MM.1S (cell line): Measurements from ENCODE around the gene TRAPPC3.

Source experiments
- DNase-seq: peaks from one replicate; pipeline ENCODE4 v3.0.0-alpha.2; 2015
- H2AFZ ChIP-seq: fragments of 300-600 bp; sonication (generic); 2 replicates; pipeline ENCODE4 v1.6.0; 2016; ENCODE audit warnings: antibody characterized with exemption, low read length
- H3F3A ChIP-seq: fragments of 300-600 bp; sonication (generic); 2 replicates; pipeline ENCODE4 v1.6.1; 2016; ENCODE audit warnings: mild to moderate bottlenecking, antibody characterized with exemption, low read length, moderate library complexity, mixed read lengths; ENCODE audit not compliant: insufficient read depth
- H3K27ac ChIP-seq: fragments of 300-600 bp; sonication (generic); 2 replicates; pipeline ENCODE4 v1.5.1; 2016; ENCODE audit warnings: mild to moderate bottlenecking, low read length
- H3K27me3 ChIP-seq: fragments of 300-600 bp; sonication (generic); replicated peaks from 2 replicates; pipeline ENCODE4 v1.6.0; 2016; ENCODE audit warnings: low read length; ENCODE audit not compliant: insufficient read depth
- H3K36me3 ChIP-seq: fragments of 300-600 bp; sonication (generic); replicated peaks from 2 replicates; pipeline ENCODE4 v1.6.1; 2016; ENCODE audit warnings: mild to moderate bottlenecking, low read length, mixed read lengths; ENCODE audit not compliant: insufficient read depth
- H3K4me1 ChIP-seq: fragments of 300-600 bp; sonication (generic); 2 replicates; pipeline ENCODE4 v1.6.1; 2016; ENCODE audit warnings: low read length, mixed read lengths
- H3K4me2 ChIP-seq: fragments of 300-600 bp; sonication (generic); 2 replicates; pipeline ENCODE4 v1.6.0; 2016; ENCODE audit warnings: low read depth, low read length
- H3K4me3 ChIP-seq: fragments of 300-600 bp; sonication (generic); 2 replicates; pipeline ENCODE4 v1.5.1; 2016; ENCODE audit warnings: low read length, mixed read lengths
- H3K79me2 ChIP-seq: fragments of 300-600 bp; sonication (generic); 2 replicates; pipeline ENCODE4 v1.6.1; 2016; ENCODE audit warnings: mixed run types, low read length, mixed read lengths
- H3K9ac ChIP-seq: fragments of 300-600 bp; sonication (generic); 2 replicates; pipeline ENCODE4 v1.6.1; 2016; ENCODE audit warnings: low read length, mixed read lengths
- H3K9me2 ChIP-seq: fragments of 300-600 bp; sonication (generic); replicated peaks from 2 replicates; pipeline ENCODE4 v1.6.1; 2016; ENCODE audit warnings: mild to moderate bottlenecking, low read length, mixed read lengths; ENCODE audit not compliant: insufficient read depth
- H3K9me3 ChIP-seq: fragments of 300-600 bp; sonication (generic); replicated peaks from 2 replicates; pipeline ENCODE4 v1.6.1; 2016; ENCODE audit warnings: mild to moderate bottlenecking, low read length, mixed read lengths; ENCODE audit not compliant: insufficient read depth
- H4K20me1 ChIP-seq: fragments of 300-600 bp; sonication (generic); 2 replicates; pipeline ENCODE4 v1.6.1; 2016; ENCODE audit warnings: mild to moderate bottlenecking, low read length, moderate library complexity, mixed read lengths; ENCODE audit not compliant: insufficient read depth
- CTCF ChIP-seq: fragments of 300-600 bp; sonication (generic); IDR thresholded peaks from 2 replicates; pipeline ENCODE4 v1.5.1; 2016; ENCODE audit warnings: antibody characterized with exemption, low read length, mixed read lengths
- EZH2 ChIP-seq: fragments of 300-600 bp; sonication (generic); optimal IDR thresholded peaks from 2 replicates; pipeline ENCODE3; 2017; ENCODE audit warnings: low read depth, mild to moderate bottlenecking, antibody characterized with exemption, low read length, mixed read lengths
- EZH2phosphoT487 ChIP-seq: fragments of 300-600 bp; sonication (generic); IDR thresholded peaks from 2 replicates; pipeline ENCODE4 v1.6.1; 2018; ENCODE audit warnings: antibody characterized with exemption, low read length

Gene TRAPPC3

DNA sequence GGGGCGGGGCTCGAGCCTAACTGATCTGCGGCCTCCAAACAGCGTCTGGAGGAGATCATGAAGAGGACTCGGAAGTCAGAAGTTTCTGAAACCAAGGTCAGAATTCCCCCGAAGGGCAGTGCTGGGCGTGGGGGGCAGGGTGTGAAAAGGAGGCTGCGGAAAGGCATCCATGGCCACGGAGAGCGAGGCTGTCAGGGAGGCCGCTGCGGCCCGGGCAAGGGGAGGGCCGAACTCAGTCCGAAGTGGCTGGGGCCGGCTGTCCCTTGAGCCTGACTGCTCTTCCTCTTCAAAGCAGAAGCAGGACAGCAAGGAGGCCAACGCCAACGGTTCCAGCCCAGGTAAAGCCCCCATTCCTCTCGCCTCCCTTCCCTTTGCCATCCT lies 29.9 kb upstream of the TRAPPC3 start:
- Histone ChIP-seq H3K9ac (no peak overlapping the region), H3K9me2 (no peaks in the 10 kb centered on the region), H3F3A (0 out of 2 replicates have a peak, but pooled peaks cover 4% of the 10 kb centered on the region), H3K27me3 (no peaks in the 10 kb centered on the region), H3K27ac (no peak overlapping the region), H3K36me3 (no peaks in the 10 kb centered on the region; the same call in 1 of the 2 replicates), H3K9me3 (no peaks in the 10 kb centered on the region), H3K79me2 (0 out of 2 replicates have a peak, but pooled peaks cover 7% of the 10 kb centered on the region), H3K4me2 (no peak overlapping the region), H3K4me1 (peaks cover 13% of the 10 kb centered on the region), H3K4me3 (no peak overlapping the region), H4K20me1 (no peaks in the 10 kb centered on the region), H2AFZ (no peak overlapping the region)
- DNase-seq, result no peak
- no peak for TF ChIP-seq EZH2
- TF ChIP-seq EZH2phosphoT487, result no peak
- TF ChIP-seq CTCF, result no peak

GRCh38 chr1:36178471-36179219 lies 29.4 kb upstream of the TRAPPC3 start:
- TF ChIP-seq EZH2 (no peak), EZH2phosphoT487 (no peak), CTCF (no peak)
- no peak overlapping the region for H3K4me3 ChIP-seq
- 0 out of 2 replicates have a peak, but pooled peaks cover 7% of the 10 kb centered on the region for H3K79me2 ChIP-seq
- no peaks in the 10 kb centered on the region for H3K9me3 ChIP-seq
- H3K9me2 ChIP-seq, result no peaks in the 10 kb centered on the region
- no peak overlapping the region for H3K9ac ChIP-seq
- H2AFZ ChIP-seq, result no peak overlapping the region
- no peak overlapping the region for H3K27ac ChIP-seq
- no peaks in the 10 kb centered on the region; the same call in 1 of the 2 replicates for H3K36me3 ChIP-seq
- H3F3A ChIP-seq, result 0 out of 2 replicates have a peak, but pooled peaks cover 4% of the 10 kb centered on the region
- H3K4me2 ChIP-seq, result no peak overlapping the region
- no peaks in the 10 kb centered on the region for H4K20me1 ChIP-seq
- no peak for DNase-seq
- peaks cover 18% of the 10 kb centered on the region for H3K4me1 ChIP-seq
- no peaks in the 10 kb centered on the region for H3K27me3 ChIP-seq

- no peak for DNase-seq
- H3K9ac ChIP-seq, result no peak overlapping the region
- no peaks in the 10 kb centered on the region for H4K20me1 ChIP-seq
- no peak overlapping the region for H3K4me2 ChIP-seq
- H3K27me3 ChIP-seq, result no peaks in the 10 kb centered on the region
- peaks cover 7% of the 10 kb centered on the region; the same call in 1 of the 2 replicates for H3K79me2 ChIP-seq
- 0 out of 2 replicates have a peak, but pooled peaks cover 4% of the 10 kb centered on the region for H3F3A ChIP-seq
- no peak overlapping the region for H3K4me3 ChIP-seq
- H3K27ac ChIP-seq, result no peak overlapping the region
- TF ChIP-seq EZH2 (no peak), EZH2phosphoT487 (no peak), CTCF (no peak)
- H2AFZ ChIP-seq, result no peak overlapping the region
- H3K9me2 ChIP-seq, result no peaks in the 10 kb centered on the region
- H3K4me1 ChIP-seq, result peaks cover 18% of the 10 kb centered on the region
- no peaks in the 10 kb centered on the region; the same call in 1 of the 2 replicates for H3K36me3 ChIP-seq
- H3K9me3 ChIP-seq, result no peaks in the 10 kb centered on the region
Measured at GRCh38 chr1:36177589-36178431, 28.5 kb upstream of the TRAPPC3 start.
